ENCODE measurements around the gene ZNF664. TPM values are rescaled to one million over a fixed set of nuclear protein-coding genes. Genes with fewer than 3 reads are reported as not detected.

Gene ZNF664
- total RNA-seq, 1 donor from 2014 or later = 88.2 TPM

- H3K27me3 ChIP-seq (ENCODE audit: control insufficient read depth, insufficient read depth, low read length) = peaks cover 2% of the 10 kb centered on the region
- FAIRE-seq = peak; percentile 43
- H3K4me3 ChIP-seq (ENCODE audit: low read depth, low read length) = no peak overlapping the region
- no peak for TF ChIP-seq CTCF (IDR thresholded peaks at IDR 0.05; ENCODE audit: insufficient read depth, low read length, severe bottlenecking)
- DNase-seq (ENCODE audit: low read depth) = no peak
- no peaks in the 10 kb centered on the region for H3K36me3 ChIP-seq (ENCODE audit: control insufficient read depth, insufficient read depth, low read length)
Observed at GRCh38 chr12:124044021-124044420, 71.0 kb downstream of the ZNF664 start.

- no peak overlapping the region for H3K4me3 ChIP-seq (ENCODE audit: low read depth, low read length)
- DNase-seq (ENCODE audit: low read depth) = peak; percentile 71
- H3K27me3 ChIP-seq (ENCODE audit: control insufficient read depth, insufficient read depth, low read length) = peaks cover 2% of the 10 kb centered on the region
- no peaks in the 10 kb centered on the region for H3K36me3 ChIP-seq (ENCODE audit: control insufficient read depth, insufficient read depth, low read length)
- no peak for TF ChIP-seq CTCF (IDR thresholded peaks at IDR 0.05; ENCODE audit: insufficient read depth, low read length, severe bottlenecking)
- FAIRE-seq = no peak
Observed at GRCh38 chr12:124044809-124045321, 71.8 kb downstream of the ZNF664 start.

DNA sequence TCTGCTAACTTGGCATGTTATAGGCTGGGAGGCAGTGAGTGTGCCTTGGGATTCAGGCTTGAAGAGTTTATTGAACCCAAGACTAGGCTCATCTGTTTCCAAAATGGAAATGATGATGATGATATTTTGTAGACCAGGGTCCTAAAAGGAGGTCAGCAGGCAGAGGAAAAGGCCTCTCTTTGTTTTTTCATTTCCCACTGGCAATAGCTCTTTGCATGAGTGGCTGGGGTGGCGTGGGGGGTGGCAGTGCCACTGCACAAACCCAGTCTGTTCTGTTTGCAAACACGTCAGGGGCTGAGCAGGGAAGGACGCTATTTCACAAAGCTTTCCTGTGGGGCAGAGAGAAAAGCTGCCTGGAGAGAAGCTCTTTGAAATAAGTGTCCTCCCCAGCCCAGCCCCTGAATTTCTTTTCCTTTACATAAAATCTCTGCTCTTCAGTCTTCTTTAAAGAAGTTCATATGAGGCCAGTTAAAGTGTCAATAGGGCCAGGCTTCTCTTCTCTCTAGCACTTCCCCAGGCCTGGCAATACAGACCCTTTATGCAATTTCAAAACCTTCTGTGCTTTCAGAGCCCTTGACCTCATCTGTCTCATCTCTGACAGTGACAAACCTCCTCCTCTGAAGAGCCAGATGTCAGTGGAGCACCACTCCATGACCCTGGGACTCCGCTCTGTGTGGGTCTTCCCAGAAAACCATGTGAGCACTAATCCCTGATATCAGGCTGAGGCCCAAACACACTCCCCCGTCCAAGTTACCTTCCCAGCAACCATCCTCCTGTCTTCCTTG, 72.8 kb downstream of the ZNF664 start:
- Histone ChIP-seq H3K27me3 (ENCODE audit: control insufficient read depth, insufficient read depth, low read length) (peaks cover 2% of the 10 kb centered on the region), H3K4me3 (ENCODE audit: low read depth, low read length) (no peak overlapping the region), H3K36me3 (ENCODE audit: control insufficient read depth, insufficient read depth, low read length) (no peaks in the 10 kb centered on the region)
- FAIRE-seq (no peak), DNase-seq (ENCODE audit: low read depth) (no peak)
- no peak for TF ChIP-seq CTCF (IDR thresholded peaks at IDR 0.05; ENCODE audit: insufficient read depth, low read length, severe bottlenecking)

DNA sequence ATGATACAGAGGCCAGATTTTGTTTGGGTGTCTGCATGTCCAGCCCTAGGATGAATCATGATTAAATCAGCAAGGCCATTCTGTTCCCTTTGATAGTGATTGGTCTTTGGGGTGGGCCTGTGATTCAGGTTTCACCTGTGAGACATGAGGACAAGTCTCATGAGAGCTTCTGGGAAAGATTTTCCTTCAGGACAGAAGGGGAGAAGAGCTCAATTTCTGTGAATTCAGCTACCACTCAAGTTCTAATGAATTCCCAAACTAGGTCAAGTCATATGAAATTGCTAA, 73.4 kb downstream of the ZNF664 start:
- peak; percentile 85 for DNase-seq (ENCODE audit: low read depth)
- no peak for TF ChIP-seq CTCF (IDR thresholded peaks at IDR 0.05; ENCODE audit: insufficient read depth, low read length, severe bottlenecking)
- no peak for FAIRE-seq

GRCh38 chr12:124047045-124047566, 74.1 kb downstream of the ZNF664 start:
- DNase-seq (ENCODE audit: low read depth) = no peak
- no peaks in the 10 kb centered on the region for H3K36me3 ChIP-seq (ENCODE audit: control insufficient read depth, insufficient read depth, low read length)
- peaks cover 2% of the 10 kb centered on the region for H3K27me3 ChIP-seq (ENCODE audit: control insufficient read depth, insufficient read depth, low read length)
- no peak for FAIRE-seq
- no peak for TF ChIP-seq CTCF (IDR thresholded peaks at IDR 0.05; ENCODE audit: insufficient read depth, low read length, severe bottlenecking)
- no peak overlapping the region for H3K4me3 ChIP-seq (ENCODE audit: low read depth, low read length)

More for the DNA sequence above, 73.4 kb downstream of the ZNF664 start:
- Histone ChIP-seq H3K4me3 (ENCODE audit: low read depth, low read length) (no peak overlapping the region), H3K36me3 (ENCODE audit: control insufficient read depth, insufficient read depth, low read length) (no peaks in the 10 kb centered on the region), H3K27me3 (ENCODE audit: control insufficient read depth, insufficient read depth, low read length) (peaks cover 2% of the 10 kb centered on the region)
